ENCODE measurements around the gene PRLHR.
"Not testable (repeated sequence)": the region's sequence is repeated elsewhere in the genome, so short reads cannot be mapped to it uniquely, and the experiment has no call there.

Gene PRLHR

DNA sequence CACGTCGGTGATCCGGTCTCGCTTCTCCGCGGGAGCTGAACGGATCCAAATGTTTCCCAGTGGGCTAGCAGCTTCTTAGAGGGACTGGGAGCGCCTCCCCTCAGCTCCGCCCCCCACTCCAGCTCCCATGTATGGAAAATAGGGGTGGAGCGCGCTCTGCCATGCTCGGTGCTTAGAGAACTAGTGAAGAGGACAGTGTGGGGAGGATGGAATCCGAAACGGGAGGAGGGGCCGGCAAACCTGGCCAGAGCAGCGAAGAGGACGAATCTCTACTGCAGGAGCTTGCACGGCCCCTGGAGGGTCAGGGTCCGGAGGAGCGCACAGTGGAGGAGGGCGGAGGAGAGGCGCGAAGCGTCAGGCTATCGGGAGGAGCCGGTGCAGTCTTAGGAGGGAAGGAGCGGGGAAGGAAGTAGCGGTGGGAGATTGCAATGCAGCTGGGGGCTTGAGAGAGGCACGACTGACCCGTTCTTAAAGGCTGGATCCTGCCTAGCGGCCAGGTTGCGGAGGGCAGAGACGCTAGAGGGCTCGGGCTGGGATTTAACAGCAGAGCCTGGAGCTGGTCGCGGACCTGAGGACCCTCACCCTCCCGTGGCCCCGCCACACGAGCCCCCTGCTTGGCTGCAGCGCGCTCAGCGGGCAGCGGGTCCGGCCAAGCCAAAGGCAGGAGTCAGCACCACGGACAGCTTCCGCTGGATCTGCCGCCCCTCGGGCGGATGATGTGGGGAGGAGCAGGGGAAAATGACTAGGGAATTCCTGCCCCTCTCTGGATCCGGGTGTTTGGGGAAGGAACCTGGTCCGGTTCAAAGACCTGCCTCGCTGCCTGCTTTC lies at the start of gene PRLHR:
PRLHR (minus strand) TSS at position 51 of the 828 bp plus-strand sequence. CDS start 404 bp downstream, outside the sequence.
- DNase-seq, result peak; percentile 86

DNA sequence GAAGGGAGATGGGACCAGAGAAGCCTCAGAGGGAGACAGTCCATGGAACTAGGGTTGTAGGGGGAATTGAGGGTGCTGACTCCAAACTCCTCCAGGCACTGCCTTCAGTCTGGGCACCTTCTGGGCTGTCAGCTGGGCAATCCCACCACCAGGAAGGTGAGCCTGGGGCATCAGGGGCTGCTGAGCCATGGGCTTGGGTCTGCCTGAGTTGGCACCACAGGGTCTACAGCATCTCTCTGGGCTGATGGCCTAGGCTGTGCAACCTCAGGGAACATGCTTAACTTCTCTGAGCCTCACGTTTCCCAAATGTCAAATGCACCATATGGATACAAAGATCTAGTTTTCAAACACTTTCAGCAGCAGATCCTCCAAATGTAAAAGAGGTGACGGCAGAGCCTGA lies 46.8 kb upstream of the PRLHR start:
- DNase-seq, result no peak

DNA sequence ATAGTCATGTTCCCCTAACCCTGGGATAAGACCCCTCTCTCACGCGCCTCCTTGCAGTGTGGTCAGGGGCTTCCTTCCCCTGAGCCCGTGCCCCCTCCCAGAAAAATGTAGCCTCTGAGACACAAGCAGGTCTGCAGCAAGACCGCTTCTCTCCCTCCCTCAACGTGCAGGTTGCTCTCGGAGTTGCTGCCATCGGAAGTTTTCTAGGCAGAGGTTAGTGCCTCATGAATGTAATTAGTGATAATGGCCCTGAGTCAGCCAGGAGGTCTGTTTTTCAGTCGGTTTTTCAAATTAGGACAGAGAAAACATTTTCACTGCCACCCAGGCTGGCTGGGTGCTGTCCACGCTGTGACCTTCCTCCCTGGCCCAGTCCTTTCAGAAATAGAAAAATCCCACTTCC lies 43.2 kb upstream of the PRLHR start:
- DNase-seq, result peak; percentile 67

DNA sequence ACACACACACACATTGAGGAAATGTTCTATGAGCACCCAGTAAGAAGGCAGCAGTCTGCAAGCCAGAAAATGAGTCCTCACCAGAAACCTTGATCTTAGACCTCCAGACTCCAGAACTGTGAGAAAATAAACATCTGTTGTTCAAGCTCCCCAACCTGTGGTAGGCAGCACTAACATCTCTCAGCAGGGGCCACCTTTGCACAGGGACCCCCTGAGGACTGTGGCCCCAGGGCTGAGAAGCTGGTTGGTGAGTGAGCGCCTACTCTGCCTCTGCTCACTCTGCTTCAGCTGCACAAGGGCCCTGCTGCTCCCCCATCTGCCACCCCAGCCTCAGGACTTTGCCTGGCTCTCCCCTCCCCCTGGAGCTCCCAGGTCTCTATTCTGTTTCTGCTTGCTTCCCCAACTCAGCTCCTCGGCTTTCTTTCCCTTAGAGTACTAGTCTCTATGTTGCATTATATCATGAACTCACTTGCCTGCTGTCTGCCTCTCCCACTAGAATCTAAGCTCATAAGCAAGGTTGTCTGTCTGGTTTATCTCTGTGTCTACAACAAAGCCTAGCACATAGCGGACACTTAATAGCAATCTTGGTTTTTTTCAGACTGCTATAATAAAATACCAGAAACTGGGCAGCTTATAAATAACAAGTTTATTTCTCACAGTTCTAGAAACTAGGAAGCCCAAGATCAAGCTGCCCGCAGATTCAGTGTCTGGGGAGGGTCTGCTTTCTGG lies 40.4 kb upstream of the PRLHR start:
- DNase-seq, result no peak

DNA sequence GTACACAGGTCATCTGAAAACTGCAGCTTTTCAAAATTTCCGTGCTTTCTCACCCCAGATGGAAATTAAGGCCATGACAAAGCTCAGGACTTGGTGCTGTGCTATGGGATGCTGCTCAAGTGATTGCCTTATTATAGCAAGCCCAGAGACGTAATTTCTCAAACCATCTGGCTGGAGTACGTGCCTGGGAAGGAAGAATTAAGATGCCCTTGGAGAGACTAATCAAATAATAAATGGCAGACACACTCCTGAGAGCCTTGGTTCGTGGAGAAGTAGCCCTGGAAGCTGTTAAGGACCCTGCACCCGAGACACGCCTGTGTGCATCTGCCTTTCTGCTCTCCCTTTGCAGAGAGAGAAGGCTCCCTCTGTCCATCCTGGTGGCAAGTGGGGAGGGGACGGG lies 38.3 kb upstream of the PRLHR start:
- no peak for DNase-seq

DNA sequence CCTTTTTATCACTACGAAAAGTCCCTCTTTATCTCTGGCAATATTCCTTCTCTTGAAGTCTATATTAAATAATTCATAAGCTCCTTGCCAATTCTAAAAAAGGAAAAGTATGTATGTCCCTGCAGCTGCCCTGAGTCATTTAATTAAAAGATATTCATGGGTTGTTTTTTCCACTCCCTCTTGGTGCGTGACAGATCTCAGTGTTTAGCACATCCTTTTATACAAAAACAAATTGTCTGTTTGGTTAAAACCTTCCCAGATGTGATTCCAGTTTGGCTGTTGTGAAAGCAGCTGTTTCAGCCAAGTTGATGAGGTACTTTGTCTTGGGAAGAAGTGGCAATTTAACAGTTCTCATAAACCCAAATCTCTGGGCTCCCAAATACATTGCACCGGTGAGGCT lies 33.8 kb upstream of the PRLHR start:
- no peak for DNase-seq

DNA sequence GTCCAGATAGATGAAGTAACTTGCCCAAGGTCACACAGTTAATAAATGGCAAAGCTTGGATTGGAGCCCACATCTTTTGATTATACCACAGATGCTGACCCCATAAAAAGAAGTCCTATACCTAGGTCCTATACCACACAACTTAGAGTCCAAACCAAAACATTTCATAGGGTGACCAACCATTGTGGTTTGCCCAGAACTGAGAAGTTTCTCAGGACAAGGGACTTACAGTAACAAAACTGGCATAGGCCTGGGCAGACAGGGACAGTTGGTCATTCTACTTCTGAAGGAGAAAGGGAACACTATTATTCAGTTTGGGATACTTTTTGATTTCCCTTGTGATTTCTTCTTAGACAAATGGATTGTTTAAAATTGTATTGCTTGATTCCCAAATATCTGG lies 32.9 kb upstream of the PRLHR start:
- no peak for DNase-seq

DNA sequence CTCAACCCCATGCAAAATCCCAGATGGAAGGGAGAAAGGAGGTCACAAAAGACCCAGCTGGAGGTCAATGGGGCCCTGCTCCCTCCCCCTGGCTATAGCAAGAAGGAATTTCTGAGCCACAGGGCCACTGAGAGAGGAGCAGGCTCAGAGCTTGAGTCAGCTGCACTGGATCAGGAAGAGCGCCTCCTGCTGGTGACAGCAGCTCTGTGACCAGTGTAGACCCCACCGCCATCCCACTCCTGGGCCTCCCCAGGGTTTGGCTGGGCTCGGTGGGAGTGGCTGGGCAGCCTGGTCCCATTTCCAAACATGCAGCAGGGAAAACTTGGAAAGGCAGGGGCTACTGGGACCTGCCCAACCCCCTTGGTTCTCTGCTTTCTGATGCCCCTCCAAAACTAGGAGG lies 31.5 kb upstream of the PRLHR start:
- DNase-seq, result no peak

DNA sequence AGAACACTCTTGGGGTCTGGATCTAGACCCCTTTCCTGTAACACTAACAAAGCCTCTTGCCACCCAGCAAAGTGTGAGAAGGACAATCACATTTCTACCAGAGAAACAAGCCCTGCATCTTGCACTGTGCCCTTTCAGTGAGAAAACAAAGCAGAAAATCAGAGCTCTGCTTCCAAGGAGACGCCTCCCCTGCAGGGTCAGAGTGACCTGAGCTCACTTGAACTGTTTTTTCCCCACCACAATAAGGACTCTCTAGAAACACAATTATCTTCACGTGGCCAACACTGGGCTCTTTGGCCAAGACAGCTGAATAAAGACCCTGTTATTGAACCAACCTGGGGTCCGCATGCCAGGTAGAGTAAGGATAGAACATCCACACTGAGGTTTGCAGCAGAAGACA lies 30.1 kb upstream of the PRLHR start:
- no peak for DNase-seq

DNA sequence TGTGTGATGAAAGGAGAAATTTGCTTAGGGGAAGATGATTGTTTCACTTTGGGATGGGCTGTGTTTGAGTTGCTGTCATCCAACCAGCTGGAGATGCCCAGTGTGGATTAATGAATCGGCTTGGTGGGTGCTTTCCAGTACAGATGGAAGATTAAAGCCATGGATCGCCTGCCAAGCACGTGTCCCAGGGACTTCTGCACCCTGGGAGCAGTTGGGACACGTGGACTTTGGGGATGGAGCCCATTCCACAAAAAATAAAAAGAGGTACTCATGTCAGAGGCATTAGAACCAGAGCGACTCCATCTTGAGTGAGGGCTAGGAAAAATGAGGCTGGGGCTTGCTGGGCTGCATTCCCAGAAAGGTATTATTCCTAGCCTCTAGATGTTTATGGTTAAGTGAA lies 29.3 kb upstream of the PRLHR start:
- DNase-seq, result no peak

DNA sequence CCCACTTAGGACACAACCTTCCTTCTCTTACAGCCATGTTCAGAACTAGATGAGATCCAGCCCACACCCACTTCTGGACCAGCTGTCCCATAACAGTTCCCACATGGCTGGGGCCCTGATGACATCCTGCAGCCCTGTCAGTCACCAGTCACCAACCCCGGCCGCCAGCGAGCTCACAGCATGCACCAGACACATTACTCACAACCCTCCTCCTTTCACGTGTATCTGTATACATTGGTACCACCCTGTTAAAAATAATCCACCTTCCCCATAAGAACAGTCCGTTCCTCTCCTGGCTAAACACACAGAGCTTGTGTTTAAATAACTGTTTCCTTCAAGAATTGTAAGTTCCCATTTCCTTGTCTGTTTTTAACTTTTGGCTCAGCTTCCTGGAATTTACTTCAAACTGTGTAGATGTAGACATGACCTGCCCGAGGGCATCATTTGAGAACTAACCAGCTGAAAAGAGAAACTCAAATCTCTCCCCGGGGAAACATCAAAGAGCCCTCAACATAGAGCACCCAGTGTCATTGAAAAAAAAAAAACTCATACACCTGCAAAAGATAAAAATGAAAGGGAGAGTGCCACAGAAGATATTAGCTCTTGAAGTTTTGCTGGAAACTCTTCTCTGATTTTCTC lies 26.0 kb upstream of the PRLHR start:
- no peak for DNase-seq

DNA sequence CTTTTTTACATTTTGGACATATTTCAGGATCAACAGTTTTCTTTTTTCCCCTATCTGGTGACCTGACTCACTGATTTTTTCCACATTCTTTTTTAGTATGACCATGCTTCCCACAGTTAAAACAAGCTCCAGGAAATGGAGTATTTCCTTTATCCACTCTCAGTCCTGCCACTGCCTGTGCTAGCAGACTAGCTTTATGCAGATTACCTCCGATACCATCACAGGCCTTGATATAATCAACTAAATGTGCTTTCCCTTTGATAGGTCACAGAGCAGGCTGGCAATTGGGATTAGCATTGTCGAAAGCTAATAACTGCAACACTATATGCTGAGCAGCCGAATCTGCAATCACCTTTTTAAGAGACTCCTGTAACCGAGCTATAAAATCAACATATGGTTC lies 18.4 kb upstream of the PRLHR start:
- DNase-seq, result not testable (repeated sequence)

DNA sequence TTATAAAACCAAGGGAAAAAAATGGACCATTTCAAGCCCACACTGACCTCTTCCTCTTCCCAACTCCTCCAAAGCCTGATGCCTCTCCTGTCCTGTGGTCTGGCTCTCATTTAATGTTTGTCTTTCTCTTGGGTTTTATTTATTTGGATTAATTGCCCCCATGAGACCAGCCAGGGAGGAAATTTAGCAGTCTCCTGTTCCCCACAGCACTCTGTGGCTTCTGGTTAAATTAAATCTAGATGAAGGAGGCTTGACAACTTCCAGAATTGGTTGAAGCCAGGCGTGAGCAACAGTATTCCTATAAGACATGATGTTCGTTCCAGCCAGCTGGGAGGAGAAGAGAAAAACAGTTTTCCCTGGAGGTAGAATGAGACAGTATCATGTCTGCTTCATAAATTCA lies 15.1 kb upstream of the PRLHR start:
- DNase-seq, result no peak

DNA sequence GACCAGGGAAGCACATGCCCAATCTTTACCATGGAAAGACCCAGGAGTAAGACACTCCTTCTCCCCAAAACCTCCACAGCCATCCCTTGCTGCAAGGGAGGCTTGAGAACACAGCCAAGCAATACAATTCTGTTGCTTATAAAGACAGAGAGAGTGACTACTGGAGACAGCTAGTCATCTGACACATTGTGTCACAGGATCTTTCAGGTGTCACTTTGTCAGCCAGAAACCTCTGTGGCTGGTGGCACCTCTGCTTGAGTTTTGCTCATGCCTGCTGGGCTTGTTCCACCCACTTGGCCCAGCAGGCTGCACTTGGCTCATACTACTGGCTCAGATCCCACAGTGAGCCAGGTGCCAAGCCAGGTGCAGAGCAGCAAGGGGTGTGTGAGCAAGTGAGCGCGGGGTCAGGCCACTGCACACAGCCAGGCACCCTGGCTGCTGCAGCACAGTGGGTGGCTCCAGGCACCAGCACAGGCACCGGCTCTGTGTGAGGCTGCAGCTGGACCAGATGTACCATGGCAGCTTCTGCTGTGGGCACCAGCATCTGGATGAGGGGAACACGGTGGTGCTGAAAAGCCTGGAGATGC lies 12.4 kb upstream of the PRLHR start:
- no peak for DNase-seq

DNA sequence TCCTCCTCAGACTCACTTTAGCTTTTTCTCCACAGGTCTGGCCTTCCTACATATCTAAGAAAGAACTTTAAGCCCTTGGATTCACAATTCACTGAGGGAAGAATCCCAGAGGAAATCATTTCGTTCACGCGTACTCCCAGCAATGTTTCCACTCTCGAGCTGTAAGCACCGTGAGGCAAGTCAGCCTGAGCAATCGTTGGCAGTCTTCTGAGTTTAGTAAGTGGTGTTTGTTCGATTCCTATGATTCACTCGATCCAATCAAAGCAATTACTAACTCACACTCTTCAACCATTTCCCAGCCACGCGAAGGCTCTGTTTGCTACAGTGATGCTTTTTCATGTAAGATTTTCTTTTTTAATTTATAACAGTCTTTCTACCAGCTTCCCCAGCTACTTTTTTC lies 10.2 kb upstream of the PRLHR start:
- no peak for DNase-seq

DNA sequence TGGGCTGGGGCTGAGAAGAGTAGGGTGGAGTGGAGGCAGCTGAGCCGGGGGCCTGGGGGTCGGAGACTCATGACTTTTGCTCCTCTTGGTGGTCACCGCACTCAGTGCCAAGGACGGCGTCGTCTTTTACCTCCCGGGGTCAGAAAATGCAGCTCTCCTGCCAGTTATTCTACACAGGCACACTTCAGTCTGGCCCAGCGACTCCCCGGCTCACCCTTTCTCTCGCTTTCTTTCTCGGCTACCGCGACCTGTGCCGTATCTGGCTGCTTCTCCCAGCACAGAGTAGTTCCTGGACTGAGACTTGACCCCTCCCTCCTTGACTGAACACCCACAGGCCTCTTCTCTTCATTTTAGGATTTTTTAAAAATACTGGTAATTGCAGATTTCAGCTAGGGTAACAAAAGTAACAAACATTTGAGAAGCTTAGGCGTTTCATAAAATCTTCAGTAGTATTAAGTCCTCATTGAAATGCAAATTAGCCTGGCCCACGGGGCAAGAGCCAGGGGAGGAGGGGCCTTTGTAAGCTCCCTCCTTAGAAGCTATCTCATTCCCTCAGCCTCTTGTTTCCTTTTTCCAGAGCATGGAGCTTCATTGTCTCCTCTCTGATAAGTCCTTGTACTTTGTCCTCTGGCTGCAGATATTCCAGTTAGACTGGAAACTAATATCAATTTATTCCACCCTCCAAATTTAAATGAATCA lies 1.1 kb upstream of the PRLHR start:
- DNase-seq, result no peak

DNA sequence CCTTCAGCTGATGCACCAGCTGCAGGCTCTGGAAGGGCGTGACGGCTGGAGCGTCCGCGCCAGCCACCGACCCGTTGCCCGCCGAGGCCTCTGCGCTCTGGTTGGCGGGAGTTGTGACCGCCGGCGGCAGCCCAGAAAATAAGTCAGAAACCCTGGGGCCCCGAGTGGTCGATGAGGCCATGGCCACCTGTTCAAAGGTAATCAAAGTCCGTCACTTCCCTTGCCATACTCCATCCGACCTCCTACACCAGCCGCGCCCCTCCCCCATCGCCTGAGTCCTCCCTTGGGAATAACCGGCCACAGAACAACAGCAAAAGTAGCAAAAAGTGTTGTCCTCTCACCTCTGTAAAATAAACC lies 406 bp downstream of the PRLHR start:
- DNase-seq, result no peak

DNA sequence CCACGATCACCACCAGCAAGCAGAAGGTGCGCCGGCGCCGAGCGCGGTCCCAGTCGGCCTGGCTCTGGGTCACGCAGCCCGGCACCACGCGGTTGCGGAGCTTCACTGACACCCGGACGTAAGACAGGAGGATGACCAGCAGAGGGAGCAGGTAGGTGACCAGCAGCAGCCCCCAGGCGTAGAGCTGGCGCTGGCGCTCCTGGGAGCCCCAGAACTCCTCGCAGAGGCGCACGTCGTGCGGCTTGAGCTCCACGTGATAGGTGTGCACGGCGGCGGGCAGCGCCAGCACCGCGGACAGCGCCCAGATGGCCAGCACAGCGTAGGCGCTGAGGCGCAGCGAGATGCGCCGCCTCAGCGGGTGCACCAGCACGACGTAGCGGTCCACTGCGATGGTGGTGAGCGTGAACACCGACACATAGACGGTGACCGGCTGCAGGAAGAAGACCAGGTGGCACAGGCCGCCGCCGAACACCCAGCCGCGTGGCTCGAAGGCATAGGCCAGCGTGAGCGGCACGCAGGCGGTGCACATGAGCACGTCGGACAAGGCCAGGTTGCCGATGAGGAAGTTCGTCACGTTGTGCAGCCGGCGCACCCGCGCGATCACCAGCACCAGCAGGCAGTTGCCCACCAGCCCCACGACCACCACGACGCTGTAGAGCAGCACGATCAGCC lies 920 bp downstream of the PRLHR start:
- DNase-seq, result peak; percentile 94

DNA sequence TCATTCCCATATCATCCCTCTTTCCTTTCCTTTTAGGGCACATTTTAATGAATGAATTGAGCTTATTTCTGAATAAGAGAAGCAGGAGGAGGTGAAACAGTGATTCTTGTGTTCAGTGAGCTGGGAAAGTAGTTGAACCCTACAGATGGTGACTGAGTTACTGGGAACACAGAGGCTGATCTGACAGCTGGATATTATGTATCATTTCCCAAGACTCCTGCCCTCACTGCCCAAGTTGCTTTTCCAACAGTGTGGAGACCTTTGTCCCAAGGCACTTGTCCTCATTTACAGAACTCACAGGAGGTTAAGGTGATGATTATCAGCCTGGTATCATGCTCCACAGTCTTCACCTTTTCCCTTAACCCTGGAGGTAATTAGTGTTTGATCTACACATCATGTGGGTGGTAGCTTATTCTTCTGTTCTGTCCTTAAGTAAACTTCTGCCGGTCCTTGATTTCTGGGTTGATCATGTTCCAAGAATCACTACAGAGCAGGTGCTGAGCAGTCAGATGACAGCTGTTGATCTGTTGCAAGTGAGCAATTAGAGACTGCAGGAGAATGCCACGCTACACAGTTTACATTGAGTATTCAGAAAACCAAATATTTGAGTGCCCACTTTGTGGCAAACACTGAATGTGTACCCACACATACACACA lies 2.6 kb downstream of the PRLHR start:
- no peak for DNase-seq

DNA sequence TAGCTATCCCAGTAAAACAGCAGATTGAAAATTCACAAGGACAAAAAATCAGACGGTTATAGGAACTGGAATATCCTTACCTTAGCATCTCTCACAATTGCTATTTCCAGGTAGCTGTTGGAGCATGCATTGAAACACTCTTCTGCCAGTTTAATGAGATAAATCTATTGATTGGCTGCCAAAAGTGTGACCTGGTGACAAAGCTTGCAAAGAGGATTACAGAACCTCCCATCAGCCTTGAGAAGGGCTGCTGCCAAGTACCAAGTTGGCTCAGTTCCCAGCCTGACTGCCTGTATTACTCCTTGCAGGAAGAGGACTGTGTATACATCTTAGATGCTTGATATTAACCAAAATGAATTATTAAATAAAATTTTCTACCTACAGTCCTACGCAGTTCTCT lies 5.1 kb downstream of the PRLHR start:
- DNase-seq, result no peak

DNA sequence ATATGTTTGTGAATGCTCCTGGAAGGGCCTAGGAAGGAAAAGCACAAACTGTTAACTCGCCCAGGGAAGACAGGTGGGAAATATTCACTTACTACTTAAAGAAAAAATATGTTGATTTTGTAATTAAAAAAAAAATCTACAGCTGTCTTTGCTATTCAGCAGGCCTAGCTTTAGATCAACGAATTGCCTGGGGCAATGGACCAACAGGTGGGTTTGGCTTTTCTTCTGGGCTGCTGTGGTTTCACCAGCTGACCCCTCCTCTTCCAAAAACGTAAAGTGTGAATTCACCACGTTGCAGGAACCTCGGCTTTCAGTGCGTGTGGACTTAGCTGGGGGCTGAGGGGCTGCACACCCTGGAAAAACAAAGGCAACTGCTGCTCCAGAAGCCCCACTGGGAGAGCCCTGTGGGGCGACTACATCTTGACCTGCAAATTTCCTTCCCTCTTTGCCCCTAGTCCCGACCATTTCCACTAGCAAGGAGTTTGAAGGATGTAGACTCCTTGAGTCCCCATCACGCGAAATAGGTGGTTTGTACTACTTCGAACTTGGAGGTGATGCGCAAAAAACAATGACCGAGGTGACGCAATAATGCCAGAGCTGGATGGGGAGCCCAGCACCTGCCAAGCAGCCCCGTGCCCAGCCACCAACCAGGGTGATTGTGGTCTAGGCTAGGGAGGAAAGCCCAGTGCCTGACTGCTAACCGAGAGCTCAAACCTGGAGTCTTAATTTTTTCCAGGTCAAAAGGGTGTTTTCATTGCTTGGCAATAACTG lies 7.4 kb downstream of the PRLHR start:
- no peak for DNase-seq

Data from islet precursor cell (in vitro differentiated cells).